Hematopoietic multipotent progenitor cell (in vitro differentiated cells): ENCODE data around the gene SAMD11. TPM values are rescaled to one million over a fixed set of nuclear protein-coding genes. Genes with fewer than 3 reads are reported as not detected.
"Not testable (repeated sequence)": the region's sequence is repeated elsewhere in the genome, so short reads cannot be mapped to it uniquely, and the experiment has no call there.

Experiments
- DNase-seq, 3 donors: peaks; one replicate each; pipeline ENCODE4 v3.0.0-alpha.2; 2011 to 2015; ENCODE audit warnings: low read depth in 2 of 3, low spot score in 2 of 3
- small RNA-seq: library from RNA; depleted of rRNA; stranded (forward); fragments of <200 nt; gene quantifications from one replicate; pipeline ENCODE3, GENCODE V24; 2012
- total RNA-seq: library from RNA; depleted of rRNA; stranded (reverse); fragments of >200 nt; gene quantifications from one replicate; pipeline ENCODE4 v1.2.3, GENCODE V29; 2012

SAMD11 gene
- total RNA-seq, 1 donor, result 0.54 TPM

DNA sequence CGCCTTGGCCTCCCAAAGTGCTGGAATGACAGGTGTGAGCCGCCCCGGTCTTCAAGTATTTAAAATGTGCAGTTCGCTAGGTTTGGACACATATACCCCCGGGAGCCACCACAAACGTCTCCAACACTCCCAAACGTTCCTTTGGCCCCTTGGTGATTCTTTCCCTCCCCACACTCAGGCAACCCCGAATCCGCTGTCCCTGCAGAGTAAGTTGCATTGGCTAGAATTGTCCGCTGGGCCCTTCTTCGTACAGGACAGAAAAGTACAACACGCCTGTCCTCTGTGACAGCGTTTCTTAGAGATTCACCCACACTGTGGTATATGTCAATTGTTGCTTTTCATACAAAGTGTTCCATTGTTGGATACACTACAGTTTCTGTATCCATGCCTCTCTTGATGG is 61.4 kb downstream of the SAMD11 start:
- DNase-seq, result no peak

DNA sequence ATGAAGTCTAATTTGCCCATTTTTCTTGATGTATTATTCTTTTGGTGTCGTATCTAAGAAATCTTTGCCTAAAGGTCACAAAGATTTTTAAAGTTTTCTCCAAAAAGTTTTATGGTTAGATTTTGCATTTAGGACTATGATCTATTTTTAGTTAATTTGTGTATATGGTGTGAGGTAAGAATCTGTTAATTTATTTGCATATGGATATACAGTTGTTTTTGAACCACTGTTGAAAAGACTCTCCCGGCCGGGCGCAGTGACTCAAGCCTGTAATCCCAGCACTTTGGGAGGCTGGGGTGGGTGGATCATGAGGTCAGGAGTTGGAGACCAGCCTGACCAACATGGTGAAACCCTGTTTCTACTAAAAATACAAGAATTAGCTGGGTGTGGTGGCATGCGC is 64.3 kb downstream of the SAMD11 start:
- DNase-seq, result not testable (repeated sequence)

DNA sequence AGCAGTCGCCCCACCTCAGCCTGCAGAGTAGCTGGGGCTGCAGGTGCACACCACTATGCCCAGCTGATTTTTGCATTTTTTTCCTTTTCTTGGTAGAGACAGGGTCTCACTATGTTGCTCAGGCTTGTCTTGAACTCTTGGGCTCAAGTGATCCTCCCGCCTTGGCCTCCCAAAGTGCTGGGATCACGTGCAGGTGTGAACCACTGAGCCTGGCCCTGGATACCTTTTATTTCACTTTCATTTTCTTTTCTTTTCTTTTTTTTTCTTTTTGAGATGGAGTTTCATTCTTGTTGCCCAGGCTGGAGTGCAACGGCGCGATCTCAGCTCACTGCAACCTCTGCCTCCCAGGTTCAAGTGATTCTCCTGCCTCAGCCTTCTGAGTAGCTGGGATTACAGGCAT is 67.6 kb downstream of the SAMD11 start:
- not testable (repeated sequence) for DNase-seq

DNA sequence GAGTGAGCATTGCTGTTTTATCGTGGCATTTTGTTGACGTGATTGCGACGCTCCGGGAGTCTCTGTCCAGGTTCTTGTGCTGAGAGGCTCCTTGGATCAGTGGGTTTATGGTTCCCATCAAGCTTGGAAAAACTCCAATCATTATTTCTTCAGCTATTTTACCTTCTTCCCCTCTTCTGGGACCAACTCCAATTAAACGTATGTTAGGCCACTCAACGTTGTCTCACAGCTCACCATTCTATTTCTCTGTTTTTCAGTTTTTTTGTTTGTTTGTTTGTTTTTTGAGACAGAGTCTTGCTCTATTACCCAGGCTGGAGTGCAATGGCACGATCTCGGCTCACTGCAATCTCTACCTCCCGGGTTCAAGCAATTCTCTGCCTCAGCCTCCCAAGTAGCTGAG is 68.2 kb downstream of the SAMD11 start:
- DNase-seq, result no peak

DNA sequence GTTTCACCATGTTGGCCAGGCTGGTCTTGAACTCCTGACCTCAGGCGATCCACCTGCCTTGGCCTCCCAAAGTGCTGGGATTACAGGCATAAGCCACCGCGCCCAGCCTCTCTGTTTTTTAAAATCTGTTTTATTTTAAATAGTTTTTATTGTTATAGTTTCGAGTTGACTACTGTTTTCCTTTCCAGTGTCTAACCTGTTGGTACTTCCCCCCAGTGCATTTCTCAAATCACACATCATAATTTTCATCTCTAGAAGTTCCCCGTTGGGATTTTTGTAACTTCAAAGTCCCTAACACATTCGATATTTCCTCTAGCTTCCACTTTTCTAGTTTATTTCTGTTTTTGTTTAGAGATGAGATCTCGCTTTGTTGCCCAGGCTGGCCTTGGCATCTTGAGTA is 68.6 kb downstream of the SAMD11 start:
- DNase-seq, result no peak

DNA sequence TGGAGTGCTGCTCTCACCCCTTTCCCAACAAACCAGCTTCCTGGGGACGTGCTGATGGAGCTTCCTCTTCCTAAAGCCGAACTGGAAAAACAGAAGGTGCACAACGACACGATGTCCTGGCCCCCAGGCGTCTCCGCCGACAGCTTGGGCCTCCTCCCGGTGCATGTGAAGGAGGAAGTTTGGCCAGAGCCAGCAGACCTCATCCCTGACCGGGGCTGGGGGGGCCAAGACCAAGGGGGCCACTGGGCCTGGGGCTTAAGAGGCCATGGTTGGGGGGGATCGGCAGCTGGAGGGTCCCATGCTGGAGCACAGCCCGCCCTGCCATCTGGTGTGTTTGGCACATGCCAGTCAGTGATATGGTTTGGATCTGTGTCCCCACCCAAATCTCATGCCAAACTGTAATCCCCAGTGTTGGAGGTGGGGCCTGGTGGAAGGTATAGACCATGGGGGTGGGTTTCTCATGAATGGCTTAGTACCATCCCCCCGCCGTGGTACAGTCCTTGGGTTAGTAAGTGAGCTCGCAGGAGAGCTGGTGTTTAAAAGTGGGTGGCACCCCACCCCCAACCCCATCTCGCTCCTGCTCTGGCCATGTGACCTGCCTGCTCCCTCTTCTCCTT is 69.8 kb downstream of the SAMD11 start:
- DNase-seq, result no peak

Small RNA genes within 50 kb of the gene (small RNA-seq; reads per million reads assigned to genes)
- not detected for gene AL645608.4

Other genes with a start within 250 kb of the SAMD11 start
- gene OR4F16, start 237.3 kb upstream of the SAMD11 start, total RNA-seq, result under 0.01 TPM
- 68.1 TPM for gene NOC2L, start 35.3 kb downstream of the SAMD11 start, total RNA-seq
- gene KLHL17, start 36.7 kb downstream of the SAMD11 start, total RNA-seq, result 3.0 TPM
- gene PLEKHN1, start 42.6 kb downstream of the SAMD11 start, total RNA-seq, result 0.54 TPM
- gene PERM1, start 58.2 kb downstream of the SAMD11 start, total RNA-seq, result under 0.01 TPM
- 4.8 TPM for gene HES4, start 76.2 kb downstream of the SAMD11 start, total RNA-seq
- 76.2 TPM for gene ISG15, start 89.6 kb downstream of the SAMD11 start, total RNA-seq
- gene AGRN, start 96.2 kb downstream of the SAMD11 start, total RNA-seq, result 3.8 TPM
- not detected for gene RNF223, start 150.4 kb downstream of the SAMD11 start, total RNA-seq
- gene C1orf159, start 192.2 kb downstream of the SAMD11 start, total RNA-seq, result 14.5 TPM
- gene TTLL10, start 250.0 kb downstream of the SAMD11 start, total RNA-seq, result 4.3 TPM